BJ (cell line): ENCODE results near the gene IMPDH2. TPM values are rescaled to one million over a fixed set of nuclear protein-coding genes. Genes with fewer than 3 reads are reported as not detected.

ENCODE experiments used
- CTCF ChIA-PET: fragments of 350-600 bp; formaldehyde crosslinking; extraction: SDS; loops from one replicate; lab custom pipeline; 2021; ENCODE audit warnings: antibody characterized with exemption, inconsistent platforms; lab: Yijun Ruan, JAX
- POLR2A ChIA-PET: fragments of 300-600 bp; sonication (Branson Sonifier 250); formaldehyde crosslinking; extraction: SDS; loops from one replicate; lab custom pipeline; 2021; ENCODE audit warnings: antibody characterized with exemption; lab: Charles Lee
- DNase-seq: peaks from one replicate; pipeline ENCODE4 v3.0.0-alpha.2; 2011; ENCODE audit warnings: low read depth
- H3K27me3 ChIP-seq: 2 replicates; pipeline ENCODE4 v1.6.0; 2011; ENCODE audit warnings: low read length; ENCODE audit not compliant: control insufficient read depth, insufficient read depth
- H3K36me3 ChIP-seq: 2 replicates; pipeline ENCODE4 v1.5.1; 2011; ENCODE audit warnings: low read length; ENCODE audit not compliant: control insufficient read depth, insufficient read depth
- H3K4me3 ChIP-seq: 2 replicates; pipeline ENCODE4 v1.5.1; 2011; ENCODE audit warnings: low read depth, mild to moderate bottlenecking, control low read depth, low read length
- polyA plus RNA-seq: library from polyadenylated mRNA; depleted of rRNA; stranded (reverse); fragments of >200 nt; gene quantifications from 2 replicates; pipeline ENCODE4 v1.2.3, GENCODE V29; 2011
- TF ChIP-seq, protein P1 (sequence below): IDR thresholded peaks from 2 replicates; pipeline ENCODE4 v1.5.1; 2011; ENCODE audit warnings: low read depth, mild to moderate bottlenecking, control low read depth, inconsistent platforms, low read length, moderate library complexity; ENCODE audit not compliant: insufficient read depth

IMPDH2 gene
- polyA plus RNA-seq, 1 experiment: 395 TPM

DNA sequence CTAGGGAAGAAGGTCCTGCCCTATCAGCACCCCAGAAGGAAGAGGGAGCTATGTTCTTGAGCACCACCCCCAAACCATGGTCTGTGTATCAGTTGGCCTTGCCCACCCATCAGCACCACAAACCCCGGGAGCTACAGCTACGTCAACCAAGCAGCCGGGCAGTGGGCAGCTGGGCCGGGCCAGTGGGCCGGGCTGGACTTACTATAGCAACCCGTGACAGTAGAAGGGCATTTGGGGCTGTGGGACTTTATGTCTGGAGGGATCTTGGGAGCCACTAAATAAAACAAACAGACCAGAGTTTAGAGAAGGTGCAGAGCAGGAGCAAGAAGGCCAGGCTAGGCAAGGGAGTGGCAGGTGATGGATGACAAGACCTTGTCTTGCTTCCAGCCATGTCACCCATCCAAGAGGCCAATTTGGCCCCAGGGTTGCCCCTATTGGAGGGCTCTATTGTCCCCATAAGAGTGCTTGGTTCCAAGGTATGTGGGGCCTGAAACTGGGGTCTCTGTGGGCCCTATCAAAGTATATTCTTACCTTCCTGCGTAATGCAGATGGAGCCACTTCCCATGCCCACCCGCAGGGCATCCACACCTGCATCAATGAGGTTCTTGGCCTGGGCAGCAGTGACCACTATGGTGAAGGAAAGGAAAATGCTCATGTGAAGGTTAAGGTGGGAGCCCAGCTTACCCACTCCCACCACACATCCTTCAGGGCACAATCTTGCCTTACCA, 3.2 kb downstream of the IMPDH2 start:
- ChIA-PET CTCF (no interaction called here), POLR2A (interaction anchor here (0.6 kb wide), 1 partner anchor 155 kb away, joined by 6 read pairs; no protein-coding TSS in a partner anchor)
- Histone ChIP-seq H3K36me3 (peaks cover 38% of the 10 kb centered on the region), H3K27me3 (no peaks in the 10 kb centered on the region), H3K4me3 (no peak overlapping the region)
- no peak for DNase-seq
- TF ChIP-seq, protein P1, sequence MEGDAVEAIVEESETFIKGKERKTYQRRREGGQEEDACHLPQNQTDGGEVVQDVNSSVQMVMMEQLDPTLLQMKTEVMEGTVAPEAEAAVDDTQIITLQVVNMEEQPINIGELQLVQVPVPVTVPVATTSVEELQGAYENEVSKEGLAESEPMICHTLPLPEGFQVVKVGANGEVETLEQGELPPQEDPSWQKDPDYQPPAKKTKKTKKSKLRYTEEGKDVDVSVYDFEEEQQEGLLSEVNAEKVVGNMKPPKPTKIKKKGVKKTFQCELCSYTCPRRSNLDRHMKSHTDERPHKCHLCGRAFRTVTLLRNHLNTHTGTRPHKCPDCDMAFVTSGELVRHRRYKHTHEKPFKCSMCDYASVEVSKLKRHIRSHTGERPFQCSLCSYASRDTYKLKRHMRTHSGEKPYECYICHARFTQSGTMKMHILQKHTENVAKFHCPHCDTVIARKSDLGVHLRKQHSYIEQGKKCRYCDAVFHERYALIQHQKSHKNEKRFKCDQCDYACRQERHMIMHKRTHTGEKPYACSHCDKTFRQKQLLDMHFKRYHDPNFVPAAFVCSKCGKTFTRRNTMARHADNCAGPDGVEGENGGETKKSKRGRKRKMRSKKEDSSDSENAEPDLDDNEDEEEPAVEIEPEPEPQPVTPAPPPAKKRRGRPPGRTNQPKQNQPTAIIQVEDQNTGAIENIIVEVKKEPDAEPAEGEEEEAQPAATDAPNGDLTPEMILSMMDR: no peak

DNA sequence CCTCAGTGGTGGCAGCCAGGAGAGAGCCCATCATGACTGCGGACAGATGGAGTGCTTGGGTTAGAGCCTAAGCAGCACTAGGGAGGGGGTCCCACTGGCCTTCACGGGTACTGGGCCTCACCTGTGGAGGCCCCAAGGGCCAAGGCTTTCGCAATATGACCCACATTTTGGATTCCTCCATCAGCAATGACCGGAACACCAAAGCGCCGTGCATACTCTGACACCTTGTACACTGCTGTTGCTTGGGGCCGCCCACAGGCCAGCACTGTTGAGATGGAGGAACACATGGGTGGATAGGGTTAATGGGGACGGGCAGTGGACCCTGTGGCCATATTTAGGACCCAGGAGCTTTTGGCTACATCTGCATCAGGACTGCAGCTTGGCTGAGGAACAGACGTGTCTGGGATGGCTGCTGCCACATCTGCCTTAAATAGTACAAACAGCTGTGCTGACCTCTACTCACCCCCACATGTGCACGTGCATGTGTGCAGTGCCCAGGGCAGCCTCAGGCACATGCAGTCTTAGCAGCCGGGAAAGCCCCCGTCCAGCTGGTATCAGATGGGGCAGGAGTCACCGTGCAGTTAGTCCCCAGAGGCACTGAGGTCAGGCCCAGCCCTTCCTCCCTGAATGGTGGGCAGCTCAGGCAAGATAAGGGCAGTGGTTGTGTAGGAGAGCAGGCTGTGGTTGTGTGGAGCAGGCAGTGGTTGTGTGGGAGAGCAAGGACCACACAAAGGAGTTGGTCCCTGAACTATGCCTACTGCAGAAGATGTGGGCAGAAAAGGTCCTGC, 4.0 kb downstream of the IMPDH2 start:
- H3K4me3 ChIP-seq: no peak overlapping the region
- DNase-seq: no peak
- TF ChIP-seq, protein P1: no peak
- no peaks in the 10 kb centered on the region for H3K27me3 ChIP-seq
- ChIA-PET CTCF (interaction anchor here (0.7 to 1.3 kb wide), 3 partner anchors 18 to 70 kb away, joined by 3 to 4 read pairs (median 4); partner anchors contain the start of gene WDR6), POLR2A (interaction anchor here (0.6 kb wide), 1 partner anchor 156 kb away, joined by 6 read pairs; no protein-coding TSS in a partner anchor)
- peaks cover 34% of the 10 kb centered on the region for H3K36me3 ChIP-seq

DNA sequence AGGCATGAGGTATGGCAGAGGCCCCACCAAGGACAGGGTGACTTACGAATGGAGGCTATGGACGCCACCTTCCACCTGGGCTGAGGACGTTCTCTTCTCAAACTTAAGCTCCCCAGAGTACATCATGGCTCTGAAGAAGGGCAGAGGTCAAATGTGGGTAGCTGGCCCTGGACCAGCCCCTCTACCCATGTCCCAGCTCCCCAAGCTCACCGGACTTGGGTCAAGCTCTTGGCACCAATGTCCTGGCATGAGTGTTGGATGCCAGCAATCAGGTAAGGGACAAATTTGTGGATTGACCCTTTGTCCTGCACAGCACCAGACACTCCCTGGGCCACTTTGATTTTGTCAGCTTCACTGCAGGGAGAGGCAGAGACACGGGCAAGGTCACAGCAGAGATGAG, 4.7 kb downstream of the IMPDH2 start:
- TF ChIP-seq, protein P1: no peak
- H3K27me3 ChIP-seq: no peaks in the 10 kb centered on the region
- CTCF ChIA-PET: interaction anchor here (0.7 to 1.3 kb wide), 3 partner anchors 17 to 70 kb away, joined by 3 to 4 read pairs (median 4); partner anchors contain the start of gene WDR6
- H3K36me3 ChIP-seq: peaks cover 32% of the 10 kb centered on the region
- H3K4me3 ChIP-seq: no peak overlapping the region
- no peak for DNase-seq
- POLR2A ChIA-PET: no interaction called here

DNA sequence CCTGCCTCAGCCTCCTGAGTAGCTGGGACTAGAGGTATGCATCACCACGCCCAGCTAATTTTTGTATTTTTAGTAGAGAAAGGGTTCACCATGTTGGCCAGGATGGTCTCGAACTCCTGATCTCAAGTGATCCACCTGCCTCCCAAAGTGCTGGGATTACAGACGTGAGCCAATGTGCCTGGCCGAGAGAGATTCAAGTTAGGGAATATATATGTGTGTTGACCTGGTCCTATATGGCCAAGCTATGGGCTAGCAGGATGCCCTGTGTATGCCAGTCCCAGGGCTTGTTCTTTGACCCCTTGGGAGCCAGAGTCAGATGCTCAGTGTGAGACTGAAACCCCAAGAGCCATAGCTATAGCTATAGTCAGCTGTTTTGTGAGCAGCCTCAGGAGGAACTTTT, 5.4 kb downstream of the IMPDH2 start:
- Histone ChIP-seq H3K4me3 (no peak overlapping the region), H3K36me3 (peaks cover 32% of the 10 kb centered on the region), H3K27me3 (no peaks in the 10 kb centered on the region)
- no peak for DNase-seq
- ChIA-PET POLR2A (no interaction called here), CTCF (interaction anchor here (1.1 to 6.6 kb wide), 4 partner anchors 16 to 71 kb away, joined by 3 to 60 read pairs (median 17); partner anchors contain the start of genes P4HTM and WDR6)
- TF ChIP-seq, protein P1: no peak

DNA sequence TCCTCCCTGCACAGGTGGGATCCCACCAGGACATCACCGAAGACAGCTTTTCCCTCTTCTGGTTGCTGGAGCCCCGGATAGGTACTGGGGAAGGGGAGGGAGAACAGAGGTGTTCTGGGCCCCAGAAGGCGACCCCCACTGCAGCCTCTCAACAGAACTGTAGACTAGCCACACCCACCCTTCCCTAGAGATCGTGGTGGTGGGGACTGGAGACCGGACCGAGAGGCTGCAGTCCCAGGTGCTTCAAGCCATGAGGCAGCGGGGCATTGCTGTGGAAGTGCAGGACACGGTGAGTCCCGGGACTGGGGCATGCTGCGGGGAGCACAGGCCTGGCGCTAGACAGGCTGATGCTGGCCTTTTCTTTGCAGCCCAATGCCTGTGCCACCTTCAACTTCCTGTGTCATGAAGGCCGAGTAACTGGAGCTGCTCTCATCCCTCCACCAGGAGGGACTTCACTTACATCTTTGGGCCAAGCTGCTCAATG, 6.5 kb downstream of the IMPDH2 start:
- TF ChIP-seq, protein P1: no peak
- Histone ChIP-seq H3K27me3 (no peaks in the 10 kb centered on the region), H3K36me3 (peaks cover 32% of the 10 kb centered on the region), H3K4me3 (peak overlapping the region; percentile 88)
- ChIA-PET POLR2A (no interaction called here), CTCF (interaction anchor here (0.6 to 6.6 kb wide), 10 partner anchors 9 to 88 kb away, joined by 3 to 60 read pairs (median 8); partner anchors contain the start of genes P4HTM, QRICH1 and WDR6)
- no peak for DNase-seq
